Sigmoid colon (tissue), 7 donors: ENCODE results near the gene TAF13. TPM values are rescaled to one million over a fixed set of nuclear protein-coding genes. Genes with fewer than 3 reads are reported as not detected.
A peak's percentile ranks its signal among the peaks of the same experiment; 100 is the strongest.

Experiments
- DNase-seq: peaks from one replicate; pipeline ENCODE4 v3.0.0-alpha.2; 2019
- H3K27ac ChIP-seq, 4 donors: fragments of 200-600 bp; sonication (generic); one replicate each; pipeline ENCODE4 v1.5.1; 2016 to 2019; ENCODE audit warnings: mild to moderate bottlenecking in 1 of 4
- H3K27me3 ChIP-seq, 3 donors: fragments of 200-600 bp; sonication (generic); one replicate each; pipeline ENCODE4 v1.5.1; 2019; ENCODE audit warnings: mild to moderate bottlenecking in 1 of 3
- H3K36me3 ChIP-seq, 4 donors: fragments of 200-600 bp; sonication (generic); one replicate each; pipeline ENCODE4 v1.5.1; 2016 to 2019
- H3K4me1 ChIP-seq, 4 donors: fragments of 200-600 bp; sonication (generic); one replicate each; pipeline ENCODE4 v1.5.1; 2017 to 2019
- H3K4me3 ChIP-seq, 4 donors: fragments of 200-600 bp; sonication (generic); one replicate each; pipeline ENCODE4 v1.5.1; 2017 to 2019; ENCODE audit warnings: mild to moderate bottlenecking in 2 of 4, moderate library complexity in 1 of 4
- H3K9me3 ChIP-seq, 4 donors: fragments of 200-600 bp in 3 of 4; sonication (generic) in 3 of 4; one replicate each; pipeline versions ENCODE4 v1.5.1 to v1.6.1; 2013 to 2019
- CTCF ChIP-seq, 4 experiments: fragments of 450-650 bp in 3 of 4; fragments of 200-600 bp in 1 of 4; IDR thresholded peaks; one replicate each; pipeline ENCODE4 v1.5.1; 2016 to 2019; ENCODE audit warnings: antibody characterized with exemption in 4 of 4, mild to moderate bottlenecking in 3 of 4, moderate library complexity in 2 of 4
- EP300 ChIP-seq, 4 donors: sonication (generic); formaldehyde crosslinking; IDR thresholded peaks; one replicate each; pipeline ENCODE4 v1.6.1; 2017; ENCODE audit warnings: antibody characterized with exemption in 4 of 4
- POLR2A ChIP-seq, 2 donors: fragments of 450-650 bp; IDR thresholded peaks; one replicate each; pipeline ENCODE4 v1.6.1; 2016; ENCODE audit warnings: antibody characterized with exemption in 2 of 2, mild to moderate bottlenecking in 2 of 2, moderate library complexity in 2 of 2
- POLR2AphosphoS5 ChIP-seq, 4 donors: sonication (generic); formaldehyde crosslinking; IDR thresholded peaks; one replicate each; pipeline ENCODE4 v1.6.1; 2017; ENCODE audit warnings: antibody characterized with exemption in 4 of 4
- WGBS, 2 donors: extraction: QIAGEN DNeasy Blood & Tissue Kit; methylation state at CpG; one replicate each; pipeline ENCODE4 v1.1.7; 2013; 5-methylcytosine and 5-hydroxymethylcytosine counted together
- intact Hi-C: fragments of 100-400 bp; cut with DNase I; formaldehyde crosslinking; loops from one replicate; pipeline ENCODE4 v1.15.1; 2023
- polyA plus RNA-seq, 3 donors: library from polyadenylated mRNA; stranded (reverse); fragments of 200-250 nt; gene quantifications; one replicate each; pipeline ENCODE4 v1.2.3, GENCODE V29; 2013
- total RNA-seq, 4 donors: library from RNA; depleted of rRNA; stranded (reverse); fragments of >200 nt; gene quantifications; one replicate each; pipeline ENCODE4 v1.1.0, GENCODE V29; 2016
- donor health status: healthy with polysubstance abuse.
- donor health status: Bipolar disorder and iron deficiency.
- donor health status: healthy.

Gene TAF13
- total and polyA plus RNA-seq, 7 donors, result 19.9 to 78.8 (median 40.2) TPM

GRCh38 chr1:109083501-109083900, 7.7 kb upstream of the TAF13 start:
- H3K27ac ChIP-seq, result peak overlapping the region in 2 of 4 donors; percentile 11
- WGBS, 2 donors, result 91 to 93% methylated on average over 3 of the region's 3 CpGs
- intact Hi-C loops, result no loop called here
- no peaks in the 10 kb centered on the region for H3K9me3 ChIP-seq
- no peaks in the 10 kb centered on the region for H3K27me3 ChIP-seq
- no peaks in the 10 kb centered on the region for H3K36me3 ChIP-seq
- no peaks in the 10 kb centered on the region for H3K4me1 ChIP-seq
- H3K4me3 ChIP-seq, result no peak overlapping the region
- DNase-seq, result no peak
- TF ChIP-seq CTCF (IDR thresholded peaks at IDR 0.05), result no peak
- no peak for TF ChIP-seq POLR2A (IDR thresholded peaks at IDR 0.05)
- no peak for TF ChIP-seq EP300 (IDR thresholded peaks at IDR 0.05)
- TF ChIP-seq POLR2AphosphoS5 (IDR thresholded peaks at IDR 0.05), result no peak

- DNase-seq, result no peak
- Histone ChIP-seq H3K4me1 (peaks cover 0 to 6% (median 3%) of the 10 kb centered on the region in 4 donors), H3K36me3 (no peaks in the 10 kb centered on the region), H3K27ac (peak overlapping the region; percentile 12 to 70 (median 30)), H3K27me3 (no peaks in the 10 kb centered on the region), H3K4me3 (no peak overlapping the region), H3K9me3 (no peaks in the 10 kb centered on the region)
- TF ChIP-seq POLR2A (IDR thresholded peaks at IDR 0.05) (no peak), POLR2AphosphoS5 (IDR thresholded peaks at IDR 0.05) (no peak), CTCF (IDR thresholded peaks at IDR 0.05) (no peak), EP300 (IDR thresholded peaks at IDR 0.05) (no peak)
- whole genome bisulfite sequencing, 2 donors, result 86 to 87% methylated on average over 5 of the region's 5 CpGs
- intact Hi-C loops, result no loop called here
Observed at GRCh38 chr1:109080441-109081082, 4.8 kb upstream of the TAF13 start.

- intact Hi-C loops, result loop anchor here (5.0 kb wide), 1 partner anchor 33 kb away; the partner anchor contains the start of gene ELAPOR1
Observed at GRCh38 chr1:109079240-109079622, 3.4 kb upstream of the TAF13 start.

GRCh38 chr1:109078317-109078716, 2.5 kb upstream of the TAF13 start:
- H3K9me3 ChIP-seq, result no peaks in the 10 kb centered on the region
- no peak overlapping the region for H3K4me3 ChIP-seq
- no peak for DNase-seq
- WGBS, 2 donors, result 78 to 91% methylated on average over 1 of the region's 1 CpG
- H3K27me3 ChIP-seq, result no peaks in the 10 kb centered on the region
- H3K36me3 ChIP-seq, result peaks cover 0 to 5% (median 0%) of the 10 kb centered on the region in 4 donors
- intact Hi-C loops, result loop anchor here (5.0 kb wide), 1 partner anchor 34 kb away; the partner anchor contains the start of gene ELAPOR1
- H3K4me1 ChIP-seq, result peaks cover 0 to 15% (median 13%) of the 10 kb centered on the region in 4 donors
- TF ChIP-seq POLR2AphosphoS5 (IDR thresholded peaks at IDR 0.05) (no peak), CTCF (IDR thresholded peaks at IDR 0.05) (no peak), EP300 (IDR thresholded peaks at IDR 0.05) (no peak), POLR2A (IDR thresholded peaks at IDR 0.05) (no peak)
- no peak overlapping the region for H3K27ac ChIP-seq

More at GRCh38 chr1:109079240-109079622, 3.4 kb upstream of the TAF13 start:
- H3K27me3 ChIP-seq, result no peaks in the 10 kb centered on the region
- no peak overlapping the region for H3K4me3 ChIP-seq
- TF ChIP-seq POLR2AphosphoS5 (IDR thresholded peaks at IDR 0.05) (no peak), POLR2A (IDR thresholded peaks at IDR 0.05) (no peak), CTCF (IDR thresholded peaks at IDR 0.05) (no peak), EP300 (IDR thresholded peaks at IDR 0.05) (no peak)
- 95 to 96% methylated on average over 2 of the region's 2 CpGs for WGBS, 2 donors
- no peaks in the 10 kb centered on the region for H3K36me3 ChIP-seq
- no peaks in the 10 kb centered on the region for H3K9me3 ChIP-seq
- no peak for DNase-seq
- H3K4me1 ChIP-seq, result peaks cover 0 to 15% (median 13%) of the 10 kb centered on the region in 4 donors
- H3K27ac ChIP-seq, result peak overlapping the region in 1 of 4 donors; percentile 70
